Peyer's patch (tissue), 4 donors: ENCODE measurements around the gene NPIPA8.
"Not testable (repeated sequence)": the region's sequence is repeated elsewhere in the genome, so short reads cannot be mapped to it uniquely, and the experiment has no call there.

Experiments used
- POLR2A ChIP-seq, 2 donors: fragments of 450-650 bp; IDR thresholded peaks; one replicate each; pipeline ENCODE4 v1.5.1; 2017; ENCODE audit warnings: antibody characterized with exemption in 2 of 2, mild to moderate bottlenecking in 2 of 2, moderate library complexity in 2 of 2
- TF ChIP-seq, protein P1 (sequence below), 6 experiments: fragments of 450-650 bp in 4 of 6; fragments of 200-600 bp in 2 of 6; sonication (generic) in 1 of 6; IDR thresholded peaks; one replicate each; pipeline ENCODE4 v1.5.1; 2017 to 2019; ENCODE audit warnings: antibody characterized with exemption in 6 of 6, mild to moderate bottlenecking in 3 of 6, moderate library complexity in 1 of 6

DNA sequence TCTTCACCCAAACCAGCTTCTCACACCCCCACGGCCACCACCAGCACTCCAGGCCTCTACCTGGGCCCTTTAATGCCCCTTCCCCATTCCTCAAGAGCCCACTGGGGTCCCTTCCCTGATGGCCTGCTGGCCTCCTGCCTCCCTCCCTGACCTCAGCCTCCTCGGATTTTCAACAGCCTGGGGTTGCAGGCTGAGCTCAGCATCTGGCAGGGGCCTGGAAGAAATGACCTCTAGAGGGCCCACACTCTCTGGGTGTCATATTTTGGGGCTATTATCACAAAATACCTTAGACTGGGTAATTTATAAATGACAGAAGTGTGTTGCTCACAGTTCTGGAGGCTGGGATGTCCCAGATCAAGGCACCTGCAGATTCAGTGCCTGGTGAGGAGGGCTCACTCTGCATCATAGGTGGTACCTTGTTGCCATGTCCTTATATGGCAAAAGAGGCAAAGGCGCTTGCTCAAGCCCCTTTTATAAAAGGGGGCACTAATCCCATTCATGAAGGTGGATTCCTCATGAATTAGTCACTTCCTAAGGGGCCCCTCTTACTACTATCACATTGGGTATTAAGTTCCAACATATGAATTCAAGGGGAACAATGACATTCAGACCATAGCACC is 43.1 kb downstream of the NPIPA8 start:
- TF ChIP-seq POLR2A (IDR thresholded peaks at IDR 0.05) = not testable (repeated sequence)
- TF ChIP-seq, protein P1, sequence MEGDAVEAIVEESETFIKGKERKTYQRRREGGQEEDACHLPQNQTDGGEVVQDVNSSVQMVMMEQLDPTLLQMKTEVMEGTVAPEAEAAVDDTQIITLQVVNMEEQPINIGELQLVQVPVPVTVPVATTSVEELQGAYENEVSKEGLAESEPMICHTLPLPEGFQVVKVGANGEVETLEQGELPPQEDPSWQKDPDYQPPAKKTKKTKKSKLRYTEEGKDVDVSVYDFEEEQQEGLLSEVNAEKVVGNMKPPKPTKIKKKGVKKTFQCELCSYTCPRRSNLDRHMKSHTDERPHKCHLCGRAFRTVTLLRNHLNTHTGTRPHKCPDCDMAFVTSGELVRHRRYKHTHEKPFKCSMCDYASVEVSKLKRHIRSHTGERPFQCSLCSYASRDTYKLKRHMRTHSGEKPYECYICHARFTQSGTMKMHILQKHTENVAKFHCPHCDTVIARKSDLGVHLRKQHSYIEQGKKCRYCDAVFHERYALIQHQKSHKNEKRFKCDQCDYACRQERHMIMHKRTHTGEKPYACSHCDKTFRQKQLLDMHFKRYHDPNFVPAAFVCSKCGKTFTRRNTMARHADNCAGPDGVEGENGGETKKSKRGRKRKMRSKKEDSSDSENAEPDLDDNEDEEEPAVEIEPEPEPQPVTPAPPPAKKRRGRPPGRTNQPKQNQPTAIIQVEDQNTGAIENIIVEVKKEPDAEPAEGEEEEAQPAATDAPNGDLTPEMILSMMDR (IDR thresholded peaks at IDR 0.05) = not testable (repeated sequence)
